GM12891 (cell line): ENCODE results near the gene NUAK2.

Experiments used
- POLR2A ChIP-seq: IDR thresholded peaks from 2 replicates; pipeline ENCODE4 v1.6.1; 2011; ENCODE audit warnings: low read depth, low read length, control low read depth
- SPI1 ChIP-seq: IDR thresholded peaks from 2 replicates; pipeline ENCODE4 v1.6.1; 2011; ENCODE audit warnings: low read depth, low read length, control low read depth
- TAF1 ChIP-seq: IDR thresholded peaks from 2 replicates; pipeline ENCODE4 v1.6.1; 2011; ENCODE audit warnings: low read depth, low read length, control low read depth

DNA sequence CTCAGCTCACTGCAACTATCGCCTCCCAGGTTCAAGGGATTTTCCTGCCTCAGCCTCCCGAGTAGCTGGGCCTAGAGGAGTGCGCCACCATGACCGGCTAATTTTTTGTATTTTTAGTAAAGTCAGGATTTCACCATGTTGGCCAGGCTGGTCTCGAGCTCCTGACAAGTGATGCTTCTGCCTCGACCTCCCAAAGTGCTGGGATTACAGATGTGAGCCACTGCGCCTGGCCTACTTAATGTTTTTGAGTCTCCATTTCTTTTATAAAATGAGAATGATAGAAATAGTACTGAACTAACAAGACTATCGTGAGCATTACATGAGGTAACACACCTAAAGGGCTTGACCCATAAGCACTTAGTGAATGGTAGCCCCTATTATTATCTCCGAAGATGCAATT lies 21.4 kb downstream of the NUAK2 start:
- TF ChIP-seq POLR2A (no peak), TAF1 (no peak), SPI1 (no peak)
